NCI-H2227 (cell line): ENCODE measurements around the gene MAT2B.
A peak's percentile ranks its signal among the peaks of the same experiment; 100 is the strongest.

Experiments used
- DNase-seq: peaks from one replicate; lab custom pipeline; 2025; ENCODE audit not compliant: unreplicated experiment; lab: John Stamatoyannopoulos, UW

The MAT2B gene

DNA sequence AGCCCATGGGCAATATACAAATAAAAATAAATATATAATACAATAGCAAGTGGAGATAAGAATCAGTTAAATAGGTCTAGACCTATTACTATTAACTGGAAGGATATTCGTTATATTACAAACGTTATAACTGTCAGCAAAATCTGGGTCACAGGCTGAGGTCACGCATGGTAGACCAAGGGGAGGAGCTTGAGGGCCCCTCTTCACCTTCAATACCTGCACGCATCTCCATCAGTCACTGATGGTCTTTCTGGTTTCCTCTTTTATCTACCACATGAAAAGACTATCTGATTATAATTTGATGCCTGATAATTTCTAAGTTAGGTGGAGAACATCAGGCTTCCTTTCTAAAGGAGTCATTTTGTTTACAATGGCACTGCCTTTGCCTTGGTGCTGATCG lies 43.2 kb downstream of the MAT2B start:
- no peak for DNase-seq

DNA sequence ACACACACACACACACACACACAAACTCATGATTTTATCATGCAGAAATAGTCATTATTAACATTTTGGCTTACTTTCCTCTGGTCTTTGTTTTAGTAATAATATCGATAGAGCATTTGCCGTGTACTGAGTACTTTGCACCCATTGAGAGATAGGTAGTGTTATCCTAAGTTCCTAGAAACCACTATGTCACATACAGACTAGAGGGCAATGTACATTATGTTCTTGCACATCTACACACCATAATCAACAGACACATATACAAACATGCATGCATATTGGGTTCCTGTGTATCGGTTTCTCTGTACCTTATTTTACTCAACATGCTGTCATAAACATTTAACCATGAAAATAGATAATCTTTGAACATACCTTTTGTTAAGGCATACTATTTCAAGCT lies 45.7 kb downstream of the MAT2B start:
- DNase-seq: no peak

DNA sequence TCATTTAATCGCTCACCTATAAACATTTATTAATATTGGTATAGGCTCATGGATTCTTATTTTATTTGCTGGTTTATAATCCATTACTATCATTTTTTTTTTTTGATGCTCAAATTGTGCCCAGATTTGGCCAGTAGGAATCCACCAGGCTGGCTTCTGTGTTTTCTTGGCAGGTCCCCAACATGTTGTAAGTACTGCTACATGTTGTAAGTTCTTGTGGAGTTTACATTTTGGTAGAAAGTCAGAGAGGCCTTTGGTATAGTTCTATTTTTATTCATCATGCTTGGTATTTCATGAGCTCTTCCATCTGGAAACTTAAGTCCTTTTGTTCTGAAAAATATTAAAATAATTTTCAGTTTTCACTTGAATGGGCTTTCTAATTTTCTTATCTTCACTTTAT lies 47.1 kb downstream of the MAT2B start:
- DNase-seq: no peak

DNA sequence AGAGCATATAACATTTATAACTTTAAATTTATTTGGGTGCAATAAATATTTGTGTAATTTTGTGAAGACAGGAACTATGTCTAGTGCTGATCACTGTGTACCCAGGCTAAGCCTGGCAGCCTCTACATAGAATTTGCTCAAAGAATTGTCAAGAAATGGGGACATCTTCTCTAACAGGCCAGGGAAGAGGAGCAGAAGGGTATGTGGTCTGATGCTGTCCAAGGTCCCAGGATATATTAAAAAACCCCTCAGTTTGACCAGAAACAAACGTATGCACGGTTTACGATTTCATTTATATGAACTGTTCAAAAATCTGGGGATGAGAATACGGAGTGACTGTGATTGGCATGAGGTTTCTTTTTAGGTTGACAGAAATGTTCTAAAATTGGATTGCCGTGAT lies 55.9 kb downstream of the MAT2B start:
- no peak for DNase-seq

GRCh38 chr5:163562071-163562470 lies 56.7 kb downstream of the MAT2B start:
- DNase-seq: no peak

DNA sequence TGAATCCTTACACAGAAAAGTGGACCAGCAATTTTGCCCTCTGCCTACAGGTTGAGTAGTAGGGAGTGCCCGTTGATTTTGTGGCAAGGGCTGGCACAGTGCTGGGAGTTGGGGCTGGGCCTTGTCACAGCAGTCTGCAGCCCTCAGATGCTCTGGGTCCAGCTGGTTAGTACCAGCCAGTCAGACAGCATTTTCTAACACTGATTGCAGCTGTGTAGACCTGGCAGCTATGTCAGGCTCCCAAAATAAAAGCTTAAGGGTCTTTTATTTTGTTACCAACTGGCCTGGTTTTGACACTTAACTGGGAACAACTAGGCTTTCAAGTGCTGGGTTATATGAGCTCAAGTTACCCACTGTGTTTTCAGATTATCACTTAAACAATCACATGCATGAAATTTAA lies 57.7 kb downstream of the MAT2B start:
- DNase-seq: no peak

GRCh38 chr5:163563880-163564279 lies 58.5 kb downstream of the MAT2B start:
- no peak for DNase-seq

DNA sequence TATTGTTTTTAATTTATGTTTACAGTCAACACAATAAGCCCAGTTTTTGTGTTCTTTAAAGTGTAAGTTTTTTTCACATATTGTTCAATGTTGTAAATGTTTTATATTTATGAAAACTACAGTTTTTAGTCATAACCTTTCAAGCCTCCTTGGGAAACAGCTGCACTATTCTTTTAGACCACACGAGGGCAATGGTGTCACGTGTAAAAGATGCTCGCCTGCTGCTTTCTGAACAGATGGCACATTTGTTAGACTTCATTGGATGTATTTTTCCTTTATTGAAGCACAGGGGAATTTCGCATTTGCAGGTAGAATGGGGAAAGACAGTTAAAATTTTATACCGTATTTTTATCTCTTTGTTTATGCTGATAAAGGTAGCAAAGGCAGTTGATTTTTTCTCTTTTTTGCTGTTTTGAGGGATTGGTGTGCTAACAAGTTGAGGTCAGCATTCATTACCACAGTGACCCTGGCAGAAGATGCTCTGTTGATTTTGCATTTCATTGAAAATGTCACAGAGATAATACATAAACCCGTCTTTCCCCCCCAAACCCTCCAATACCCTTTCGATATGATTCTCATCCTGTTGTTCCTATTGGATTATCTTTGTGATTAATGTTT lies 59.0 kb downstream of the MAT2B start:
- DNase-seq: peak; percentile 65

GRCh38 chr5:163565492-163565891 lies 60.1 kb downstream of the MAT2B start:
- DNase-seq: no peak

DNA sequence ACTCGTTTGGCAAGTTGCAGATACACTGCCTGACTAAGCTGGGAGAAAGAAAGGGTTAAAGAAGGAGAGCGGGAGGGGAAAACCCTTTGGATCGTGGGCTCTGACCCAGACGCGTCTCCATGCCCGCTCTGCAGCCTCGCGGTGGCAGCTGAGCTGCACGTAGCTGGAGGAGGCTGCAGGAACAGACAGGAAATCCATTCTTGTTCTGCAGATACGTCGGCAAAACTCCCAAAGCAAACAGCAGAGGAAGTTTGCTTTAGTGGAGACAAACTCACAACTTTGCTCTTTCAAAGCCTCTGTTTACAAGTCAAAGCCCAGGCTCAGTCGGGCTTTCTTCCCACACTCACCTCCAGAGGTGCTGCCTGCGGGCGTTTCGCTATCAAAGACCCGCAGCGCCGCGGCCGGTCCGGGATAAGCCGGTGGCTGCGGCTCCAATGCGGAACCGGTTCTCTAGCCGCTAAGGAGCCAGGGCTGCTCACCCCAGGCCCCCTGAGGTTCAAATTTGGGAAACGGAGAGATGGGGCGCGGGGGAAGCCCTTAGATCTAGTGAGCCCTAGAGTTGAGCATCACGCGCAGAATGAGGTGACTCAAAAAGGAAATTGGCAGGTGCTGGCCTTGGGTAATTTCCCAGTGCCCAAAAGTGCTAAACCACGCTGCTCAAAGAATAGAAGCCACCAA lies 60.7 kb downstream of the MAT2B start:
- peak; percentile 15 for DNase-seq

GRCh38 chr5:163566678-163567077 lies 61.3 kb downstream of the MAT2B start:
- DNase-seq: no peak

GRCh38 chr5:163567811-163568210 lies 62.4 kb downstream of the MAT2B start:
- DNase-seq: no peak
